ENCODE results near the gene C12orf76. TPM values are rescaled to one million over a fixed set of nuclear protein-coding genes. Genes with fewer than 3 reads are reported as not detected.
"Not testable (repeated sequence)": the region's sequence is repeated elsewhere in the genome, so short reads cannot be mapped to it uniquely, and the experiment has no call there.

Gene C12orf76
- total RNA-seq, 1 experiment from 2014 or later: 4.5 TPM

DNA sequence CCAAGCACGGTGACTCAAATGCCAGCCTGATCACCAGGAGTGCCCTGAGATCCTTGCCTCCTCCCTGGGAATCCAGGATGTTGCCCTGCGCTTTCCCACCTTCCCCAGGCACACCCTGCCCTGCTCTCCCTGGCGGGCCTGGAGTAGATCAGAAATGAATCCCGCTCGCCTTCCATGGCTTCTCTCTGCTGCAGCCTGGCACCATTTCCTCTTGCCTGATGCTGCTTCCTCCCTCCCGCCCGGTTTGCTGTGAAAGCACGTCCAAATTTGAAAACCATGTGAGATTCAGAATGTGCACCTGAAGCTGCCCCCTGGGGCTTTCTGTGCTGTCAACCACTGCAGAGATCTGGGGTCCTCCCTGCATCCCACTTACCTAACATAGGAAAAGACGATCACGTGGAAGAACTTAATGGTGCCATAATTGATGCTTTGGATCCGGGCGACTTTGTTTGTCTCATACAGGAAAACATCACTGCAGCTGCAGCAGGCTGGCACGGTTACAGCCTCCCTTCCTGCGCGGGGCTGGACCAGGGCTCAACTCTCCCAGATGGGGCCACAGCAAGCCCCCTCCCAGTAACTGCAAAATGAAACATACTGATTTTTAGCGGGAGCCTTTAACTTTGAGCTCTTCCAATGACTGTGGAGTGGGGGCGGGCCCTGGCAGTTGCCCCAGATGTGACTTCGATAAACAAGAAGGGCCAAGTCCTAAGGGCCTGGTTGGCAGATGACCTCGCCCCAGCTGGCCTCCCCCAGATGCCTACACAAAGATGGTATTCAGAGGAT is 24.9 kb upstream of the C12orf76 start:
- no peak overlapping the region for H3K27ac ChIP-seq

DNA sequence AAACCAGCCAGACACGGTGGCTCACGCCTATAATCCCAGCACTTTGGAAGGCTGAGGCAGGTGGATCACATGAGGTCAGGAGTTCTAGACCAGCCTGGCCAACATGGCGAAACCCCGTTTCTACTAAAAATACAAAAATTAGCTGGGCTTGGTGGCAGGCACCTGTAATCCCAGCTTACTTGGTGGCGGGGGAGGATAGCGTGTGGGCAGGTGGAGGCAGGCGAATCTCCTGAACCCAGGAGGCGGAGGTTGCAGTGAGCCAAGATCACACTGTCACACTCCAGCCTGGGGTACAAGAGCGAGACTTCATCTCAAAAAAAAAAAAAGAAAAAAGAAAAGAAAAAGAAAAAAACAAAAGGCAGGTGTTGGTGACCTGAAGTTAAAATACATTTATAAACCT is 24.3 kb upstream of the C12orf76 start:
- H3K27me3 ChIP-seq (replicated peaks); H3K4me1 ChIP-seq (replicated peaks); H3K9me3 ChIP-seq (replicated peaks); DNase-seq (ENCODE audit: low read depth in 1 of 2, low spot score in 2 of 2); H3K36me3 ChIP-seq; H3K27ac ChIP-seq; H3K4me3 ChIP-seq: not testable (repeated sequence)

More for the DNA sequence above, 24.9 kb upstream of the C12orf76 start:
- Histone ChIP-seq H3K9me3 (replicated peaks) (no peaks in the 10 kb centered on the region), H3K4me3 (peak overlapping the region; percentile 16; the same call in 1 of the 2 replicates), H3K27me3 (replicated peaks) (no peaks in the 10 kb centered on the region), H3K36me3 (no peaks in the 10 kb centered on the region), H3K4me1 (replicated peaks) (peaks cover 5% of the 10 kb centered on the region)
- DNase-seq (ENCODE audit: low read depth in 1 of 2, low spot score in 2 of 2): no peak

DNA sequence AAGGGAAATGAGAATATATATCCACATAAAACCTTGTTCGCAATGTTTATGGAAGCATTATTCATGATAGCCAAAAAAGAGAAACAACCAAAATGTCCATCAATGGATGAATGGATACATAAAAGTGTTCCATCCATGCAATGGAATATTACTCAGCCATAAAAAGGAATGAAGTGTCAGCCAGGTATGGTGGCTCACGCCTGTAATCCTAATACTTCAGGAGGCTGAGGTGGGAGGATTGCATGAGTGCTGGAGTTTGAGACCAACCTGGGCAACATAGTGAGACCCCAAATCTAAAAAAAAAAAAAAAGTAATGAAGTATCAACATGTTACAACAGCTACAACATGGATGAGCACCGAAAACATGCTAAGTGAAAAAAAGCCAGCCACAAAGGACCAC is 23.6 kb upstream of the C12orf76 start:
- H3K9me3 ChIP-seq (replicated peaks): no peaks in the 10 kb centered on the region
- no peaks in the 10 kb centered on the region for H3K36me3 ChIP-seq
- H3K27me3 ChIP-seq (replicated peaks): no peaks in the 10 kb centered on the region
- no peak for DNase-seq (ENCODE audit: low read depth in 1 of 2, low spot score in 2 of 2)
- H3K4me3 ChIP-seq: no peak overlapping the region
- no peak overlapping the region for H3K27ac ChIP-seq
- H3K4me1 ChIP-seq (replicated peaks): peaks cover 5% of the 10 kb centered on the region

DNA sequence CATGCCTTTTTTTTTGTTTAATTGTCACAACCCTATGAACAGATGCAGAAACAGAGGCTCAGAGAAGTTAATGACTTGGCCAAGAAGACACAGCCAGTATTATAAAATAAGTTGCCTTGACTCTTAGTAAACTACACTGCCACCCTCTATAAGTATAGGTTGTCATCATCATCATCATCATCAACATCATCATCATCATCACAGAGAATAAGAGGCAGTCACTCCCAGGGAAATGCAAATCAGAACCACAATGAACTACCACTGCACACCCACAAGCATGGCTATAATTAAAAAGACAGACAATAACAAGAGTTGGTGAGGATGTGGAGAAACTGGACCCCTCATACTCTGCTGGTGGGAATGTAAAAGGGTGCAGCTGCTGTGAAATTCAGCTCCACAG is 23.2 kb upstream of the C12orf76 start:
- Histone ChIP-seq H3K27me3 (replicated peaks) (no peaks in the 10 kb centered on the region), H3K4me3 (no peak overlapping the region), H3K9me3 (replicated peaks) (no peaks in the 10 kb centered on the region), H3K36me3 (no peaks in the 10 kb centered on the region), H3K27ac (no peak overlapping the region), H3K4me1 (replicated peaks) (peaks cover 5% of the 10 kb centered on the region)
- no peak for DNase-seq (ENCODE audit: low read depth in 1 of 2, low spot score in 2 of 2)

DNA sequence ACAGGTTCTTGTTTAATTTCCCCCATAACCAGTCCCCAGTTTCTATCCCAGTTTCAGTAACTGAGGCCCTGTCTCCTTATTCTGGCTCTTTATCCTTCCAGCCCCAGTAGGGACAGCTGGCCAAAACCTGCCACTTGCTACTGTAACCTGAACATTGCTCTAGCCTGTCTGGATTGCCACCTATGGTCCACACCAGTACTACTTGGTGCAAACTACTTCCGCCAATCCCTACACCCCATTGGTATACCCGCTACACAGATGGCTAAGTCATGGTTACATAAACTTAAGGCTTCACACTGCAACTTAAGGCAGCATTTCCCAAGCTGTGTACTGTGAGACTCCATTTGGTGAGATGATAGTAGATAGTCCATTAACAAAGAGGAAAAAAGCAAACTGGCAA is 20.3 kb upstream of the C12orf76 start:
- H3K27me3 ChIP-seq (replicated peaks): no peaks in the 10 kb centered on the region
- no peaks in the 10 kb centered on the region for H3K36me3 ChIP-seq
- peaks cover 5% of the 10 kb centered on the region for H3K4me1 ChIP-seq (replicated peaks)
- no peak overlapping the region for H3K27ac ChIP-seq
- no peak for DNase-seq (ENCODE audit: low read depth in 1 of 2, low spot score in 2 of 2)
- no peaks in the 10 kb centered on the region for H3K9me3 ChIP-seq (replicated peaks)
- H3K4me3 ChIP-seq: no peak overlapping the region

DNA sequence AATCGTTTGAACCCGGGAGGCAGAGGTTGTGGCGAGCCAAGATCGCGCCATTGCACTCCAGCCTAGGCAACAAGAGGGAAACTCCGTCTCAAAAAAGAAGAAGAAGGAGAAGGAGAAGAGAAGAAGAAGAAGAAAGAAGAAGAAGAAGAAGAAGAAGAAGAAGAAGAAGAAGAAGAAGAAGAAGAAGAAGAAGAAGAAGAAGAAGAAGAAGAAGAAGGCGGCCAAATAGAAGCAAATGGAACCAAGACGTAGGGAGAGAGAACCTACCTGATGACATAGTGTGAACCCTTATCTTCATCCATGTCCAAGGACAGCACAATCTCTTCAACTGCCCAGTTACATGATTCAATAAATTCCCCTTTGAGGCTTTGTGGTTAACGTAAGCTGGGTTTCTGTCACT is 19.8 kb upstream of the C12orf76 start:
- not testable (repeated sequence) for H3K4me1 ChIP-seq (replicated peaks); H3K9me3 ChIP-seq (replicated peaks); H3K27ac ChIP-seq; H3K27me3 ChIP-seq (replicated peaks); H3K4me3 ChIP-seq; H3K36me3 ChIP-seq; DNase-seq (ENCODE audit: low read depth in 1 of 2, low spot score in 2 of 2)

DNA sequence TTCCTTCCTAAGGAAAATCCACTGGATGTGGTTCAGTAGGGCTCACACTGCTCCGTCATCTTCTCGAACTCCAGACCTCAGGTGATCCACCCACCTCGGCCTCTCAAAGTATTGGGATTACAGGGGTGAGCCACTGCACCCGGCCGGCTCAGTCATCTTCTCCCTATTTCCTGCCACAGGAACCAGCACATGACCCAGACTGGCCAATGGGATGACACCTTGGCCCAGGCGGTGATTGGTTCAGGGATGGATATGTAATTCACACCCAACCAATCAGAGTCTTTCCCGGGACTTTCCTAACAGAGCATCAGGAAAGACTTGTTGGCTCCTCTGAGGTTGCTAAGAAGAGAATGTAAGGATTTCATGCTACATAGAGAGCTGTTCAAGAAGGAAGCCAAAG is 19.2 kb upstream of the C12orf76 start:
- no peaks in the 10 kb centered on the region for H3K4me1 ChIP-seq (replicated peaks)
- H3K27ac ChIP-seq: no peak overlapping the region
- no peaks in the 10 kb centered on the region for H3K36me3 ChIP-seq
- H3K4me3 ChIP-seq: no peak overlapping the region
- no peaks in the 10 kb centered on the region for H3K9me3 ChIP-seq (replicated peaks)
- H3K27me3 ChIP-seq (replicated peaks): no peaks in the 10 kb centered on the region
- DNase-seq (ENCODE audit: low read depth in 1 of 2, low spot score in 2 of 2): no peak

DNA sequence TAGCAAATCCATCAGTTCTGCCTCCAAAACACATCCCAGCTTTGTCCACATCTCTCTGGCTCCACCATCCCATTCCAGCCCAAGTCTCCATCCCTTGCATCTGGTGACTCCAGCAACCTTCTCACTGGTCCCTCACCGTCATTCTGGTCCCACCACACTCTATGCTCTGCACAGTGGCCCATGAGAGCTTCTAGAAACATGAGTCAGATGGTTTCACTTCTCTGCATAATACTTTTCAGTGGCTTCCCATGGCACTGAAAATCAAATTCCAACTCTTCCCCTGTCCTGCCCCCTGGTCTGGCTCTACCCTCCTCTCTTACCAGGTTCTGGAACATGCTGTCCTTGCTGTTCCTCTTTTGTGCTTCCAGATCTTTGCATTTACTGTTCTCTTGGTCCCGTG is 17.2 kb upstream of the C12orf76 start:
- Histone ChIP-seq H3K36me3 (no peaks in the 10 kb centered on the region), H3K27me3 (replicated peaks) (no peaks in the 10 kb centered on the region), H3K4me1 (replicated peaks) (peaks cover 1% of the 10 kb centered on the region), H3K27ac (no peak overlapping the region), H3K4me3 (no peak overlapping the region), H3K9me3 (replicated peaks) (no peaks in the 10 kb centered on the region)
- no peak for DNase-seq (ENCODE audit: low read depth in 1 of 2, low spot score in 2 of 2)

DNA sequence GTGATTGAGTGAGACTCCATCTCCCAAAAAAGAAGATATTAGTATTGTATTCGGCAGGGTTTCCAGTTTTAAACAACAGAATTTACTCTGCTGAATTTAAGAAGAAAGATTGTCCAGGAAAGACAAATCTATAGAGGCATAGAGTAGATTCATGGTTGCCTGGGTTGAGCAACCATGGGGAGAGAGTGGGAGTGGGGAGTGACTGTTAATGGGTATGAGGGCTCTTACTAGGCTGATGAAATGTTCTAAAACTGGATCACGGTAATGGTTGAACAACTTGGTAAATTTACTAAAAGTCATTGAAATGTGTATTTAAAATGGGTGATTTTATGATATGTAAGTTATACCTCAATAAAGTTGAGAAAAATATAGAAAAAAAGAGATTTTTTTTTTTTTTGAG is 13.9 kb upstream of the C12orf76 start:
- Histone ChIP-seq H3K27me3 (replicated peaks) (no peaks in the 10 kb centered on the region), H3K4me3 (no peak overlapping the region), H3K27ac (no peak overlapping the region), H3K36me3 (no peaks in the 10 kb centered on the region), H3K4me1 (replicated peaks) (peaks cover 9% of the 10 kb centered on the region), H3K9me3 (replicated peaks) (no peaks in the 10 kb centered on the region)
- DNase-seq (ENCODE audit: low read depth in 1 of 2, low spot score in 2 of 2): no peak

DNA sequence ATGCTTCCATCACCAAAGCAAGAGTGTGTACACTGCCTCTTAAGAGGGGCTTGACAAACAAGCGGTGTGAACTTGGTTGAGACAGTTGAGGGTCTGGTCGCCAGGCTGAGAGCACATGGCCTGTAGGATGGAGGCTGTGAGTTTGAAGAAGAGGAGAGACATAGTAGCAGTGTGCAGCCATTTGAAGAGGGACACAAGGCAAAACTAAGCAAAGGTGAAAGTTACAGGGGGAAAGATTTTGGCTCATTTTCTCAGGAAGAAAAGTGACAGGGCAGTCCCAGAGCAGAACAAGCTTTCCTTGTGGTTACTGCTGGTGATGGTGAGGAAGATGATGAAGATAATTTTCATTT is 11.3 kb upstream of the C12orf76 start:
- Histone ChIP-seq H3K27me3 (replicated peaks) (no peaks in the 10 kb centered on the region), H3K4me1 (replicated peaks) (peaks cover 23% of the 10 kb centered on the region), H3K36me3 (no peaks in the 10 kb centered on the region), H3K4me3 (no peak overlapping the region), H3K27ac (no peak overlapping the region), H3K9me3 (replicated peaks) (no peaks in the 10 kb centered on the region)
- DNase-seq (ENCODE audit: low read depth in 1 of 2, low spot score in 2 of 2): no peak

DNA sequence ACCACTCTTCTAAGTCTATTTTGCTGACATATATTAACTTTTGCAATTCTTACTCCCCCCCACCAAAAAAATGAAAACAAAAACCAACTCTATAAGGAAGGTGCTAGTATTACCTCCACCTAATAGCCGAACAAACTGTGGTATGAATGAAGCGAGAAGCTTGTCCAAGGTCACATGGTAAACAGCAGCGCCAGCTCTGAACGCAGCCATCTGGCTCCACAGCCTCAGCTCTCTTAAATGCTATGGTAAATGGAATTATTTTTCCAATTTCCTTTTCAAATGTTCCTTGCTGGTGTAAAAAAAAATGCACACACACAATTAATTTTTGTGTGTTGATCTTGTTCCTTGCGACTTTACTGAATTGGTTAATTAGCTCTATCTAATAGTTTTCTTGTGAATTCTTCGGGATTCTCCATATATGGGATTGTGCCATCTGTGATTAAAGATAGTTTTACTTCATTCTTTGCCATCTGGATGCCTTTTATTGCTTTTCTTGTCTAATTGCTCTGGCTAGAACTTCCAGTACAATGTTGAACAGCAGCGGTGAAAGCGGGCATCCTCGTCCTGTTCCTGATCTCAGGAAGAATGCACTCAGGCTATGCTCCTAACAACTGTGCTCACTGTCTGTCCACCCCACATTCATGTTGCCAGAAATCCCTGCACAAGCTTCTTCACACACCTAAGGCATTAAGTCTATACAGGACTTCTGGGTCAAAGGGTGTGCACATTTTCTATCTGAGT is 10.7 kb upstream of the C12orf76 start:
- Histone ChIP-seq H3K27ac (no peak overlapping the region), H3K27me3 (replicated peaks) (no peaks in the 10 kb centered on the region), H3K36me3 (no peaks in the 10 kb centered on the region), H3K9me3 (replicated peaks) (no peaks in the 10 kb centered on the region), H3K4me3 (no peak overlapping the region), H3K4me1 (replicated peaks) (peaks cover 23% of the 10 kb centered on the region)
- no peak for DNase-seq (ENCODE audit: low read depth in 1 of 2, low spot score in 2 of 2)

DNA sequence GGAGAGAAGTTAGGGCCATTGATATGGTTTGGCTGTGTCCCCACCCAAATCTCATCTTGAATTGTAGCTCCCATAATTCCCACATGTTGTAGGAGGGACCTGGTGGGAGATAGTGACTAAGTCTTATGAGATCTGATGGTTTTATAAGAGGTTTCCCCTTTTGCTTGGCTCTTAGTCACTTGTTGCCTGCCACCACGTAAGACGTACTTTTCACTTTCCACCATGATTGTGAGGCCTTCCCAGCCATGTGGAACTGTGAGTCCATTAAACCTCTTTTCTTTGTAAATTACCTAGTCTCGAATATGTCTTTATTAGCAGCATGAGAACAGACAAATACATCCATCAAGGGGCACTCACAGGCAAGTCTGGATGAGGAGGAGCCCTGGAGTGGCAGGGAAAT is 8.3 kb upstream of the C12orf76 start:
- not testable (repeated sequence) for H3K4me3 ChIP-seq; H3K27me3 ChIP-seq (replicated peaks); H3K27ac ChIP-seq; H3K36me3 ChIP-seq; H3K9me3 ChIP-seq (replicated peaks); DNase-seq (ENCODE audit: low read depth in 1 of 2, low spot score in 2 of 2)
- H3K4me1 ChIP-seq (replicated peaks): peaks cover 23% of the 10 kb centered on the region

DNA sequence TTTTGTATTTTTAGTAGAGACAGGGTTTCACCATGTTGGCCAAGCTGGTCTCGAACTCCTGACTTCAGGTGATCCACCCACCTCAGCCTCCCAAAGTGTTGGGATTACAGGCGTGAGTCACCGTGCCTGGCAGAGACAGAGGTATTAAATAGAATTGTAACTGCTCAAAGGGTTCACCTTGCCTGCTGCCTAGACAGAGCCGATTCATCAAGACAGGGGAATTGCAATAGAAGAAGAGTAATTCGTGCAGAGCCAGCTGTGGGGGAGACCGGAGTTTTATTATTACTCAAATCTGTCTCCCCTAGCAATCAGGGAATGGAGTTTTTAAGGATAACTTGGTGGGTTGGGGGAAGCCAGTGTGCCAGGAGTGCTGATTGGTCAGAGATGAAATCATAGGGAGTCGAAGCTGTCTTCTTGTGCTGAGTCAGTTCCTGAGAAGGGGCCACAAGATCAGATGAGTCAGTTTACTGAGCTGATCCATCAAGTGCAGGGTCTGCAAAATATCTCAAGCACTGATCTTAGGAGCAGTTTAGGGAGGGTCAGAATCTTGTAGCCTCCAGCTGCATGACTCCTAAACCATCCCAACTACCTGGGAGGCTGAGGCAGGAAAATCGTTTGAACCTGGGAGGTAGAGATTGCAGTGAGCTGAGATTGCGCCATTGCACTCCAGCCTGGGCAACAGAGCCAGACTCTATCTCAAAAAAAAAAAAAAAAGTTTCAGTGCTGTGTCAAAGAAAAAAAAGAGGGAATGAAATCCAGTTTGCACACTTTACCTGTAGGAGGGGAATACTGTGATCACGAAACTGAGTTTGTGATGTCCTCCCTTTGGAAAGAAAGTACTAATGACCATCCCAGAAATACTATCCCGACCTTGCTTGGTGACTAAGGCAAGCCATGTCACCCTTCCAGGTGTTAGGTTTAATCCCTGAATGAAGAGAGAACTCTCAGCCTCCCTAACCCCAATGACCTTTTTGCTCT is 7.3 kb upstream of the C12orf76 start:
- H3K4me3 ChIP-seq: not testable (repeated sequence)

DNA sequence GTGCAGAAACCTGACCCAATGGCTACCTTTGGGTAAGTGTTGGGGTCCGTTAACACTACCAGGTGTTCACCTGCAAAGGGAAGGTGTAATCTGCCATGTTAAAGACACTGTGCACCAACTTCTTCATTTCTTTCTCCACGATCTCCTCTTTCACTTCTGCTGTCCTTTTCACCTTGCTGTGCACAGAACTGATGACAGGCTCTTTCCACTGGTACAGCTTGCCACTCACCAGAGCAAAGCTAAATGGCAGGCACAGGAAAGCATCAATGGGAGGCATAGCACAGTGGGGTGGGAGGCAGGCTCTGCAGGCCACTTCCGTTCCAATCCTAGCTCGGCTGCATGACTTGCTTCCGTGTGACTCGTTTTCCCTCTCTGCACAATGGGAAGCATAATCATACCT is 2.6 kb upstream of the C12orf76 start:
- no peaks in the 10 kb centered on the region; the same call in 1 of the 2 replicates for H3K9me3 ChIP-seq (replicated peaks)
- no peak for DNase-seq (ENCODE audit: low read depth in 1 of 2, low spot score in 2 of 2)
- H3K36me3 ChIP-seq: 0 out of 2 replicates have a peak, but pooled peaks cover 5% of the 10 kb centered on the region
- H3K4me3 ChIP-seq: no peak overlapping the region
- H3K27me3 ChIP-seq (replicated peaks): no peaks in the 10 kb centered on the region
- no peak overlapping the region for H3K27ac ChIP-seq
- H3K4me1 ChIP-seq (replicated peaks): peaks cover 26% of the 10 kb centered on the region

More for the DNA sequence above, 7.3 kb upstream of the C12orf76 start:
- not testable (repeated sequence) for H3K27me3 ChIP-seq (replicated peaks); H3K27ac ChIP-seq; H3K9me3 ChIP-seq (replicated peaks); H3K36me3 ChIP-seq
- peak; percentile 54 to 57 for DNase-seq (ENCODE audit: low read depth in 1 of 2, low spot score in 2 of 2)
- H3K4me1 ChIP-seq (replicated peaks): peaks cover 23% of the 10 kb centered on the region
